ENCODE measurements around the gene PNPLA2.

Gene PNPLA2

GRCh38 chr11:818396-819128 lies at the start of gene PNPLA2:
TSS of gene PNPLA2 (plus strand) at chr11:818914. CDS start at chr11:819719, 805 bp downstream.
- DNase-seq (ENCODE audit: low spot score) = peak; percentile 81

DNA sequence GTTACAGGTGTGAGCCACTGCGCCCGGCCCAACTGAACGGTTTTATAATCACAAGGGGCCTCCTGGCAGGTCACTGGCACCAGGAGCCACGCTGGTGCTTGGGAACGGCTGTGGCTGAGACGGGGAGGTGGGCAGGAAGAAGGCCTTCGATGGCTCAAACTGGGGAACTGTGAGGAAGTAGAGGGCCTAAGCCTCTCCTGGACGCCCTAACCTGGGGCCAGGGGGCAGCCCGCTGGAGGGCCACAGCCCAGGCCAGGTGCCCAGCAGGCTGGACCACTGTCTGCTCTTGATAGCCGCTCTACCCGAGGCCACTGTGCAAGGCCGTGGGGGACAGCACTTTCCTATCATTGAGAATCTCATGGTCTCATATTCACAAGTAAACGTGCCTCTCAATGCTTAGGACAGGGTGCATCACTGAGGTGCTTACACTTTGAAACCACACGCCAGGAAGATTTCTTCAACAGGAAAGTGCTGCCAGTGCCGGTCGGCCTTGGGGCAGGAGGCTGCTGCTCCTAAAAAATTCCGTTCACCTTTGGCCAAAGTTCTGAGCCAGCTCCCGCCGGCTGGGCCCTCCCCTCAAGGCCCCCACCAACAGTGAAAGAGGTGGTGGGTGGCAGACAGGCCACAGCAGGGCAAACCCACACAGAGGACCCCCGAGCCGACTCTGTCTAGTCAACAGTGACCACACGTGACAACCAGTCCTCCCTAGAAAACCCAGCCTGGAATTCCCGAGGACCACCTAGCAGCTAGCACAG lies 48.6 kb upstream of the PNPLA2 start:
- no peak for DNase-seq (ENCODE audit: low spot score)

DNA sequence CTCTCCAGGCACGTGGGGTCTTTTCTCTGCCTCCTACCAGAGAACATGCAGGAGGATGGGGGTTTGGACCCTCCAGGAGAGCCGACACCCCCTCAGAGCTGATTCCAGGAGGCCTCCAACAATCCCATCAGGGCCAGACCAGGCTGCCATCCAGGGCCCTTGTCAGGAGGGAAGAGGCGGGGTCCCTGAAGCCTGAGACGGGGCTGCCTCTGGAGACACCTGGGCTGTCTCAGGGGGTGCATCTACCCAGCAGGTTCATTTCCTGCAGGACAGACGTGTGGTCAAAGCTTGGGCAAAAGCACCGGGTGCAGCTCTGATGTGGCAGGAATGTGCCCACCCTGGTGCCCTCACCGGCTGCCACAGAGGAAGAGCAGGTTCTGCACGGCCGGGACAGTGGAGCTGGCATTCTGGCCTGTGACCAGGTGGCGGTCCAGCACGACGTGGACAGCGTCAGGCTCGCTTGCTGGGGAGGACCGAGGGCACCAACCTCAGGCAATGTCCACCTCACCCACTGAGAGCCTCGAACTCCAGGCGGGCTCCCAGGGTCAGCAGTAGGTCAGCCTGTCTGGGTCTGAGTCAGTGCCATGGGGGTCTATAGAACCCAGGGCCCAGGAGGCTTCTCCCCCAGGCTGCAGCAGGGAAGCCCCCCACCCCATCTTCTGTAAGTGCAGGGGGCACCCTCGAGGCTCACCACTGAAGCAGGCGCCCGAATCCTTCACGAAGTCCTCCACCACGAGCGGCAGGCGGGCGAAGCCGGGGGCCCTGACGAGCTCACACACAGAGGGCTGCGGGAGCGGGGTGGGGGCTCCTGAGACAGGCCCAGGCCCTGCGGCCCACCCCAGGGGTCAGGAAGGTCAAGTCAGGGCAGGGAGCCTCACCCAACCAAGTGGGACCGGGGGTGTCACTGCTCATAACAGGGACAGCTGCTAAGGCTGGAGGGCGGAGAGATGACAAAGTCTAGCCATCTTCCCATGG lies 47.8 kb upstream of the PNPLA2 start:
- no peak for DNase-seq (ENCODE audit: low spot score)

- no peak for DNase-seq (ENCODE audit: low spot score)
Measured at GRCh38 chr11:771617-772204, 47.0 kb upstream of the PNPLA2 start.

DNA sequence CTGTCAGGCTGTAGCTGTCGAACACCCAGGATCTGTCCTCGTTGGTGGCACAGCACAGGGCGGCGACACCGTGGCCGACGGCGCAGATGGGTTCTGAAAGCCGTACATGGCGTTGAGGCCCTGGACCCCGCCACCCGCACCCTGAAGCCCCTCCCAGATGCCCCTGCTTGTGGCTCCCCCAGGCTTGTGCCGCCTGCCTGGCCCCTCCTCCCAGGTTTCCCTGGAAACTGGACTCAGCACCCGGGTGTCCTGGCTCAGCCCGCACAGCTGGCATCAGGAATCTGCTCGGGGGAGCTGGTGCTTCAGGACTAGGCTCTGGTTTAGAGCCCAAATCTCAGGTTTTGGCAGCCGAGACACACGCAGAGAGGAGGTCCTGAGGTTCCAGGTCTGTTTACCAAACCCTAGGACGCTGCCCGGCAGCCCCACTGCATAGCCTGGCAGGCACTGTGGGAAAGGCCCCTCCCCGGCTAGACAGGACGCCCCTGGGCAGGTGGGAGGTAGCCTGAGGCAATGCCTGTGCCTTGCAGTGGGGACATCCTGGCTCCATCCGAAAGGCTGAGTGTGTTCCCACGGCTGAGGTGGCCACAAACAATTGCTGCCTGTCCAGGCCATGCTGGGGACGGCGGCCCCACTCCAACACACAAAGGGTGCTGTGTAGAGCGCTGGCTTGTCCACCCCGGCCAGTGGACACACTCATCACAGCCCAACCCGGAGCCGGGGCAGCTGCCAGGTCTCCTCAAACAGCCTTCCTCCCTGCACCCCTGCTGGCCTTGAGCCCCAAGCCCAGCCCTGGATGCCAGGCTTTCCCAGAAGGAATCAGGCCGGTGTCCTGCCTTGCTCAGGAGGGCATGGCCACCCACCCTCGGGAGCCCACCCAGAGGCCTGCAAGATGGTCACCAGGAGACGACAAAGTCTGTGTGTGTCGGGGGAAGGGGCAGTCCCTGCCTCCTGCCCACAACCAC lies 46.0 kb upstream of the PNPLA2 start:
- no peak for DNase-seq (ENCODE audit: low spot score)

DNA sequence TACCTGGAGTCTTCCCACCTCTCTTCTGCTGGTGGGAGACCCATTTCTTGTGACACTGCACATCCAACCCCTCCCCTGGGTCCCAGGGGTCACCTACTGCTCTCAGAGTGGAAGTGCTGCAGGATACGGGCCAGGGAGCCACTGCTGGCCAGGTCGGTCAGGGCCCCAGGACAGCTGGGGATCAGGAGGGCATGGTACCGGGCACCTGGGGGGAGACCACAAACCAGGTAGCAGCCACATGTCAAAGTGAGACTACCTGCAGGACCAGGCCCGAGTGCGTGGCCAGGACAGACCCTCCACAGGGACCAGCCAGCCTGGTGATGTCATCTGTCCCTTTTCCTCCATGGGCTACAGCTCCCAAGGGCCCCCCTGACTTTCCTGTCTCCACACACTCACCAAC lies 45.3 kb upstream of the PNPLA2 start:
- DNase-seq (ENCODE audit: low spot score) = no peak

DNA sequence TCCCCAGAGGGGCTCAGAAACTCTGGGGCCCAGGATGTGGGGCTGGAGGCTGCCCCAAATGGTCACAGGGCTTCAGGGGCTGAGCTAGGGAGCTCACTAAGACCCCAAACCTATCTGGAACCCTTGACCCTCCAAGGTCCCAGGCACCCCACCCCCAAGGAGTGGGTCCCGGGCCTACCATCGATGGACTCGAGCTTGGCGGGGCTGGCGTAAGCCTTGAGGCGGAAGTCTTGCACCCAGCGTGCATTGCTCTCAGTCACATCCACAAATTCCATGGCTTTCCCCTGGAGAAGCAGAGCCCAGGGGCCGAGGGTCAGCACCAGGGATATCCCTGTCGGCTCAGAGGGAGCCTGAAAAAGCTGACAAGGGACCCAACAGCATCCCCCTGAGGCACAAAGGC lies 44.9 kb upstream of the PNPLA2 start:
- no peak for DNase-seq (ENCODE audit: low spot score)

DNA sequence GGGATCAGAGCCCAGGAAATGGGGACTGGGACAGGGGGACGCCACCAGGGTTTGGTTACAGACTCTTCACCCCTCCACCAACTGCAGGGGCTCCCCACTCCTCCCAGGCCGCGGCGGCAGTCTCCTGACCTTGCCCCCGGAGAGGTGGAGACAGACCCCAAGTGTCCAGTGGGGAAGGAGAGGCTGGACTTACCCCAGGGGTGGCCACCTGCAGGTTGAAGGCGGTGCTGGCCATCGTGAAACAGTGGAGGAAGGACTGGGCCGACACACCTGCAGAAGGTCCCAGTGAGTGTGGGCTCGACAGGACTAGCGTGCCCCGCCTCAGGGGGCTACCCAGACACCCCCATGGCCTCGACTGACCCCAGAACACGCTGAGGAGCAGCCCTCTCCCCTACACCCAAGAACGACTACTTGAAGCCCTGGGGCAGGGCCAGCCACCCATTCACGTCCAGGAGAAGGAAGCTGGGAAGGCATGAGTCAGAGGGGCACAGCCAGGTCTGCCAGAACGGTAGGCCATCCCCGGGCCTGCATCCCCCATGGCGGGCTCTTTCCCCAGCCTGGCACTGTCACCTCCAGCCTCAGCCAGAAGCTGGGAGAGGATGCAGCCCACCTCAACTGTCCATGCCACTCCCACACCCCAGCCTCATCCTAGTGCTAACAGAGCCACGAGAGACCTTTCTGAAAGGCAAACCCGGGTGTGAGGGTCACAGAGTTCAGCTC lies 43.7 kb upstream of the PNPLA2 start:
- DNase-seq (ENCODE audit: low spot score) = peak; percentile 53

DNA sequence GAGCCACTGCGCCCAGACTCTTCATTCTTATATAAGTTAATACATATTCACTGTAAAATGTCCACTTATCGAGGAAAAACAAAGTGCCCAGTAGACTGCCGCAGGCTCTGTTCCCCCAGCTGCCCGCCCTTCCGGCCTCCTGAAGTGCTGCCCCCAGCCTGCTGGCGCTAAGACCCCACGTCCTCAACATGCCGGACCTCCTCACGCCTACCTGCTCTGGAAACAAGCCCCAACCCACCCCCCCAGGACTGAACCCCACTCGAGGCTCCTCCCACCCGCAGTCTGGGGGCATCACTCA lies 42.5 kb upstream of the PNPLA2 start:
- DNase-seq (ENCODE audit: low spot score) = no peak

- no peak for DNase-seq (ENCODE audit: low spot score)
Measured at GRCh38 chr11:776561-777287, 42.0 kb upstream of the PNPLA2 start.

DNA sequence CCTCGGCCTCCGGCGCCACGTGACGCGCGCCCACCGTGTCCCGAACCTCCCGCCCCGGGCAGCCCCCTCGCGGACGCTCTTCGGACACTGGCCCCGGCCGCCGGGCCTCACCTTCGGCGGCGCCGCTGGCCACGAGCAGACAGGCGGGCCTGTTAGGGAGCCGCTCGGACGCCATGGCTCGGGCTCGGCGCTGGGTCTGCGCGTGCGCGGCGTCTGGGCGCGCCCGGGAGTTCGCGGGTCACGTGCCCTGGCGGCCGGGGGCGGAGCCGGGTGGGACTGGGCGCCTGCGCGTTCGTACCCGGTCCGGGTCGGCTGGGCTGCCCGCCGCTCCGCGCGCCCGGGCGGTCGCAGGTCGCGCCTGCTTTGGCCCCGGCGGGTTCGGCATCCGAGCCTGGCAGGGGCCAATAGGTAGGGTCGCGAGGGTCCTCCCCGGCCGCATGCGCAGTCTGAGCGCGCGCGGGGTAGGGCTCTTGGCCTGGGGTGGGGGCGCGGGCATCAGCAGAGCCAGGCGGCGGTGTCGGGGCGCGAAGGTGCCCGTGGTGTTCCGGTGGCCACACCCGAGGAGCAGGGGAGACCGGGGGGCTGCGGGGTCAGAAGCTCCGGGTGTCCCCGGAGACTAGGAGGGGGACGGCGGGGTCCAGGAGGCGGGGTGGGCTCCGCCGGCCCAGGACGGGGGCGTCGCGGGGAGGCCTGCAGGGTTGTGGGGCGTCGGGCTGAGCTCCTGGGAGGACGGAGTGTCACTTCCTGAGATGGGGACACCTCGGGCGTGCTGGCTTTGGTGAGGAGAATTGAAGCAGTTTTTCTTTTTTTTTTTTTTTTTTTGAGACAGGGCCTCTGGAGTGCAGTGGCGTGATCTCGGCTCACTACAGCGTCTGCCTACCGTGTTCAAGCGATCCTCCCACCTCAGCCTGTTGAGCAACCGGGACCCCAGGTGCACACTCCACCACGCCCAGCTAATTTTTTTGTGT lies 41.1 kb upstream of the PNPLA2 start, which contains the start of gene GATD1:
GATD1 (minus strand) TSS at position 200 of the 968 bp plus-strand sequence; CDS start at position 175, 25 bp downstream.
- DNase-seq (ENCODE audit: low spot score) = peak; percentile 100

DNA sequence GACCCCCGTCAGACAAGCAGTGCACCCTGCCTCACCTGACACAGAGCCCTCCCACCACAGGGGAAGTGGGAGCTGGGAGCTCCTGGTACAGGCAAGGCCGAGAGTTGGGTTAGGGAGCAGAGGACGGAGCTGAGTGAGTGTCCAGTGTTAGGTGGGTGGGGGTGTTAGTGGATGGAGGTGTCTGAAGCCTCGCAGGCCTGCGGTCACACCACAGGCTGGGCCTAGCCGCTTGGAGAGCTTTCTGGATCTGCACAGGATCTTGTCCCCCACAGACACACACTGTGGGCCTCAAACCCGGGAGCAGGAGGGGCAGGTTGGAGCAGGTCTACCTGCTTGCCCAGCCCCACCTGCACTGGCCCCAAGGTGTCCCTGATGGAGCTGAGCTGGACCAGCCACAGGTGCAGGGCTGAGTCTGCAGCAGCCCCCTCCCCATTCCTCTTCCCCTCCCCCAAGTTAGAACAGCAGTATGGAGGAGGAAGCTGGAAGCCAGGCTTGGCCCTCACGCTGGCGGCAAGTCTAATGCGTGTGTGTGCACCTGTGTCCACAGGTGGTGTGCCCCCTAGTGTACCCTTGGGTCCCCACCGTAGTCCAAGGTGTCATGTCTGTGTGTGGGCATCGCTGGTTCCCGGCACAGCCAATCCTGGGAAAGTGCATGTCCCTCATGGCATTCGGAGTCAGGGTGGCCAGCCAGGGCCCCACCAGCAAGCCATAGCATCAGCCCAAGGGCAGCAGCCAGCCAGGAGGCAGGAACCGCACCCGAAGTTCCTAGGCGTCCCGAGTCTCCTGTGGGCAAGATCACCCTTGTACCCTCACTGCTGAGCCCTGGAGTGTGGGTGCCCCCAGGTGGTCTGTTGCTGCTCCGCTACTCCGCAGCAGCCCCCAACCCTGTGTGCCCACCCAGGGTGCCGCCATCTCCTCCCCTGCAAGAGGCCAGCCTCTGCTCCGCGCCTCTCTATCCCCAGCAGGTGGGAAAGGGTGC lies 39.4 kb upstream of the PNPLA2 start:
- DNase-seq (ENCODE audit: low spot score) = no peak

DNA sequence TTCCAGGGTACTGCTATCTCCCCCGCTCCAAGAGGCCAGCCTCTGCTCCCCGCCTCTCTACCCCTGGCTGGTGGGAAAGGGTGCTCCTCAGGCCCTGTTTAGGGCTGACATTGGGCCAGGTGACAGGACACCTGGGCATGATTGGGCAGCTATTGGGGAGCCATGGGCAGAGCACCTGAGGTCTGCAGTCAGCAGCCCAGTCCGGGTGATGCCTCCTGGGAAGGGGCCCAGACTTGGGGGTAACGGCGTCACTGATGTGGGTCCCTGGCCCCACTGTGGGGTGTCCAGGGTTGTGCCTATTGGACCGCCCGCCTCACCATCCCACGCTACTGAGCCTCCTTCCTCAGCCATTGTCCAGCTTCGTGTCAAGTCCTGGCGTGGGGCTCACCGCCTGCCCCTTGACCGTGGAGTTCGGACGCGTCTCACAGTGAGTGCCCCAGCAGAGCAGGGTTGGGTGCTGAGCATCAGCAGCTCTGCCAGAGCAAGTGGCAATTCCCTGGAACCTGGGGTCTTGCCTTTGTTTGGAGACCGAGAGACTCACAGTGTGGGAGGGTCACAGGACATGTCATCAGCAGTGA lies 38.7 kb upstream of the PNPLA2 start:
- no peak for DNase-seq (ENCODE audit: low spot score)

GRCh38 chr11:782264-783174 lies 36.2 kb upstream of the PNPLA2 start:
- DNase-seq (ENCODE audit: low spot score) = no peak

DNA sequence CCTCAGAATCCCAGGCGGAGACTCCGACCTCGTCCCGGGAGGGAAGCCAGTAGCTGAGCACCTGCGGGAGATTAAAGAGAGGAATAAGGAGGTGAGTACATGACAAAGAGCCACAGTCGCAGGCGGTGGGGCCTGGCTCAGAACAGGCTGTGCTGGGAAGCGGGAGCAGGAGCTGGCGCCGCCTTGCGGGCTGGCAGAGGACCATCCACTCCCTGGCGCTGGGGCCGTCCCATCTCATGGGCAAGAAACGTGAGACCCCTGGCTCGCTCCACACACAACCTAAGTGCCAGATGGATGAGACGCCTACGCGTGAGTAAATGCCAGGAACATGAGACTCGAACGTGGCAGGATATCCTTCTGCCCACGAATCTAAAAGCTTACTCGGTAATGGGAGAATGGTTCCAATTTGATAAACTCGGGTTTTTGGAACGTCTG lies 35.1 kb upstream of the PNPLA2 start:
- DNase-seq (ENCODE audit: low spot score) = peak; percentile 88

Data from GM03348 (cell line).